ENCODE results near the gene MCF2L.

Gene MCF2L

DNA sequence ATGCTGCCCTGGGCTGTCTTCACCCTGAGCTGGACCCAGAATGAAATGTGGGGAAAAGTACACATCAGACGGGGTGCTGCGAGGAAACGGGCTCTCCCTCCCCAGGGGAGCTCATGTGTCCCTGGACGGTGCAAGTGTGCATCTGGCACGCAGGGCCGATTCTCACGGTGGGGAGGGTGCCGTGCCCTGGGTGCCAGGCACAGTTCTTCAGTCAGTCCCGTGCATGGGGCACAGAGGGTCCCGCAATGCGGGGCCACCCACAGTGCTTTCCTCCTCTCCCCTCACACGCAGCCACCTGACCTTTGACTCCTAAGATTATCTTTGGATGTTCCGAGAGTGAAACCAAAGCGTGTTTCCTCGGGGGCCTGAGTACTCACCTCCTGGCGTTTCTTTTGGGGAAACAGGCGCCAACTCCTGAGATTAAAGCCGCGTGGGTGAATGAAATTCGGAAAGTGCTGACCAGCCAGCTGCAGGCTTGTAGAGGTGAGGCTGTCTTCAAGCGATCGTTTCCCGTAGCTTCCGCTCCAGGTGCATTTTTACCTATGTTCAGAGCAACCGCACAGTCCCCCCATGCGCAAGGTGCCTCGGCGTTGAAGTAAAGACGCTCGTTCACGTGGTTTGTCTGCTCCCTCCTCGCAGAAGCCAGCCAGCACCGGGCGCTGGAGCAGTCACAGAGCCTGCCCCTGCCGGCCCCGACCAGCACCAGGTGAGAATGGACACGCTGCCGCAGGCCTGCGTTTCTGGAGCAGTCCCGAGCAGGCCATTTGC is 119.1 kb downstream of the MCF2L start:
- TF ChIP-seq, protein P1, sequence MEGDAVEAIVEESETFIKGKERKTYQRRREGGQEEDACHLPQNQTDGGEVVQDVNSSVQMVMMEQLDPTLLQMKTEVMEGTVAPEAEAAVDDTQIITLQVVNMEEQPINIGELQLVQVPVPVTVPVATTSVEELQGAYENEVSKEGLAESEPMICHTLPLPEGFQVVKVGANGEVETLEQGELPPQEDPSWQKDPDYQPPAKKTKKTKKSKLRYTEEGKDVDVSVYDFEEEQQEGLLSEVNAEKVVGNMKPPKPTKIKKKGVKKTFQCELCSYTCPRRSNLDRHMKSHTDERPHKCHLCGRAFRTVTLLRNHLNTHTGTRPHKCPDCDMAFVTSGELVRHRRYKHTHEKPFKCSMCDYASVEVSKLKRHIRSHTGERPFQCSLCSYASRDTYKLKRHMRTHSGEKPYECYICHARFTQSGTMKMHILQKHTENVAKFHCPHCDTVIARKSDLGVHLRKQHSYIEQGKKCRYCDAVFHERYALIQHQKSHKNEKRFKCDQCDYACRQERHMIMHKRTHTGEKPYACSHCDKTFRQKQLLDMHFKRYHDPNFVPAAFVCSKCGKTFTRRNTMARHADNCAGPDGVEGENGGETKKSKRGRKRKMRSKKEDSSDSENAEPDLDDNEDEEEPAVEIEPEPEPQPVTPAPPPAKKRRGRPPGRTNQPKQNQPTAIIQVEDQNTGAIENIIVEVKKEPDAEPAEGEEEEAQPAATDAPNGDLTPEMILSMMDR (conservative IDR thresholded peaks at IDR 0.05; ENCODE audit: low read depth, low read length): no peak
- DNase-seq (ENCODE audit: low read depth): no peak

DNA sequence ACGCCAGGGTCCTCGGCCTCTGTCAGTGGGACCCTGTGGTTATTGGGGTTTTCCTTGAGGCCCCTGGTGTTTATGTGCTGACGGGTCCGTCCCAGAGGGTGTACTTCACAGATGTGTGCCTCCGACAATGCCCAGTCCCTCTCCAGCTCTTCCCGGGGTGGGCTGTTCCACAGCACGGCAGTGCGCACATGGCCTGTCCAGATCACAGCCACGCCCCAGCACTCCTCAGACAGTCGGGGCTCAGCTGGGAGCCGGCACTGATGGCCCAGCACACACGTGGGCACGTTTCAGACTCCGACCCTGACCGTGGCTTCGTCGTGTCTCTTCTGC is 119.6 kb downstream of the MCF2L start:
- DNase-seq (ENCODE audit: low read depth): no peak
- no peak overlapping the region for H3K4me3 ChIP-seq (ENCODE audit: low read depth, low read length)
- TF ChIP-seq, protein P1 (conservative IDR thresholded peaks at IDR 0.05; ENCODE audit: low read depth, low read length): no peak

More for the DNA sequence above, 119.1 kb downstream of the MCF2L start:
- no peak overlapping the region for H3K4me3 ChIP-seq (ENCODE audit: low read depth, low read length)

DNA sequence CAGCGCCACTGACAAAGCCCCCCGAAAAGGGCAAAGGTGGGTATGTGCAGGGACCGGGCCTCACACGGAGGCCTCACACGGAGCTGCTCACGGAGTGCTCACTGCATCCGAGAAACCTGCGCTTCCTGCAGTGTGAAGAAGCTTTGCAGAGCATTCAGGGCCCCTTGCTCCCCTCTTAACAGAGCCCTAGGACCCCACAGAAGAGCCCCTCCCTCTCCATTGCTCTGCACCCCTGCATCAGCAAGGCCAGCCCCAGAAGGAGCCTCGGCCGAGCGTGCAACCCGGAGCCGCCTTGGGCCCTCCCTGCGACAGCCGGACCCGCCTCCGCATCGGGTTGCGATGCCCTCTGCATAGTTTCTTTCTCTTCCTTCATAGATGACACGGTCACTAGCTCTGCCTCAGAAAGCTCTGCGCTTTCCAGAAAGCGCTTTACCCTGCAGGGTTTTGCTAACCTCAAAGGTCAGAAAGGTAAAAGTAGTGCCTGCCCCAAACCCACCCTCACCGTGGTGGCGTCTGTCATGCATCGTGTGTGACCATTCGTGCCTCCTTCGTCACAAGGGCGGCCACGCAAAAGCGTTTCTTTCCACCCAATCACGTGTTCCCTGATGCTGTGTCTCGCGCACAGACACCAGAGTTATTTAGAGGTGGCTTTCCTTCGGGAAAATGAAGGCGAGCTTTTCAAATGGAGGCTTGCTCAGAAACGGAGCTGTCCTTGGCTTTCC is 120.8 kb downstream of the MCF2L start:
- no peak for DNase-seq (ENCODE audit: low read depth)
- TF ChIP-seq, protein P1 (conservative IDR thresholded peaks at IDR 0.05; ENCODE audit: low read depth, low read length): no peak
- H3K4me3 ChIP-seq (ENCODE audit: low read depth, low read length): no peak overlapping the region

DNA sequence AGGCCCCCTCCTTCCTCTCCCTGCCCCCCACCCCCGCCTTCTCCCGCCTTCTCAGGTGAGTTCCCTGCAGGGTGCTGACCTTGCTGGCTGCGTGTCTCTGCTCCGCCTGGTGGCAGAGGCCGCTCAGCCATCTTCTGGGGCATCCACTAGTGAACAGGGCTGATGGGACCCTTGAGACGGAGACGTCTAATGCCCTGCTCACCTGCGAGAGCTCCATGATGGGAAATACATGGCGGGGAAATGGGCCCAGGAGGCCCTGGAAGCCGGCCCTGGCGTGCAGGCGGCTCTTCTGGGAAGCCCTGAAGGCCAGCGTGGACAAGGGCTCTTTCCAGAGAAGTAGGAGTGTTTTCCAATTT is 121.4 kb downstream of the MCF2L start:
- no peak overlapping the region for H3K4me3 ChIP-seq (ENCODE audit: low read depth, low read length)
- no peak for DNase-seq (ENCODE audit: low read depth)
- TF ChIP-seq, protein P1 (conservative IDR thresholded peaks at IDR 0.05; ENCODE audit: low read depth, low read length): no peak

DNA sequence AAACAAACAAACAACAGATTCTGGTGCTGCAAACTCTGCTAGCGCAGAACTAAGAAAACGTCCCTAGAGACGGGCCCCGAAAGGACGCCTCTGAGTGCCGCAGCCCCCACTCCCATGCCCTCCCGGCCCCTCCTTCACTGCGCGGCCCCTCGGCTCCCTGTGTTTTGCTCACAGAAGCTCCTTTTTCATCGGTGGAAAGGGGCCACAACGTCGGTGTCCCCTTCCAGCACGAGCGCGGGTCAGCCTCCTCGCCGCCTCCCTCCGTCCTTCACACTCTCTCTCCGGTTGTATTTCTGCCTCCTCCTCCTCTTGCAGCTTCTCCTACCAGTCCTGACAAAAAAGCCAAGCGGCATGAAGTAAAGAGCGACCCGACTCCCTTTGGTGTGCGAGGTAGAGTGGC is 121.8 kb downstream of the MCF2L start:
- DNase-seq (ENCODE audit: low read depth): no peak
- TF ChIP-seq, protein P1 (conservative IDR thresholded peaks at IDR 0.05; ENCODE audit: low read depth, low read length): no peak
- no peak overlapping the region for H3K4me3 ChIP-seq (ENCODE audit: low read depth, low read length)

DNA sequence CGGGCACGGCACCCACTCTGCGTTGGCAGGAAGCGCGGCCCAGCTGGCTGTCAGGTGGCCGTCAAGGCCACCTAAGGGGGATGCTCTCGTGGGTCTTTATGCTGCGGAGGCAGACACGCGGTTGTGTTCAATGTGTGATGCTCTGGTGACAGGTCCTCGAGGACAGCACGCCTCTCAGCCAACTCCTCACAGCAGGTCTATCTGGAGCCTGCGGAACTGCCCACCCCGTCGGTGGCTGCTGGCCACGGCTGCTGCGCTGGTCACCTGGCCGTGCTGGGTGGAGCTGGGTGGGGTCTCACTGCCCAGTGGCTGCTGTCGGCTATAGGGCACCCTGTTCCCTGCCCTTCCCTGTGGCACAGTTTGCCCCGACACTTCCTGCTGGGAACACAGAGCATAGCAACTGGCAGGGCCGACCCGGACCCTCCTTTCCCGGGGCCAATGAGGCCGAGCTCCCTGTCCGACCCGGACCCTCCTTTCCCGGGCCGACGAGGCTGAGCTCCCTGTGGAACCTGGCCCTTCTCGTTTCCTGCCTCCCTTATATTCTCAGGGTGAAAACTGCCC is 122.3 kb downstream of the MCF2L start:
- DNase-seq (ENCODE audit: low read depth): no peak
- H3K4me3 ChIP-seq (ENCODE audit: low read depth, low read length): no peak overlapping the region
- TF ChIP-seq, protein P1 (conservative IDR thresholded peaks at IDR 0.05; ENCODE audit: low read depth, low read length): no peak
